Hematopoietic multipotent progenitor cell treated with erythropoietin and hydrocortisone succinate and interleukin-3 and kit ligand, for 17 days (in vitro differentiated cells): Measurements from ENCODE around the gene LGI2.

Source experiments
- DNase-seq: peaks from one replicate; pipeline ENCODE4 v3.0.0-alpha.2; 2015; ENCODE audit warnings: low spot score

The LGI2 gene

GRCh38 chr4:24966076-24966475, 64.7 kb downstream of the LGI2 start:
- no peak for DNase-seq

DNA sequence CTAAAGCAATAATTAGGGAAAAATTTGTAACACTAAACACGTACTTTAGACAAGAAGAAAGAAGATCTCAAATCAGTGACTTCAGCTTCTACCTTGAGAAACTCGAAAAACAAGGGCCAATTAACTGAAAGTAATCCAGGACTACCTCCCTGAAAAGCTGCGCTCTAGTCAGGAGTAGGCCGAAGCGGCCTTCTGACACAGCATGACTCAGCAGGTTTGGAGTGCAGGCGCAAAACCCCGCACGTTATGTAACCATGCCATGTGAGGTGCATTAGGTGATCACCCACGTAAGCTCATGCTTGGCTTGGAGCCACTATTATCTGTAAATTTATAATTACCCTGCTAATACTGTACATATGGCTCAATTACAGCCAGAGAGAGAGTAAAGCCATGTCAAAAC, 65.1 kb downstream of the LGI2 start:
- DNase-seq, result no peak

GRCh38 chr4:24963277-24963676, 67.5 kb downstream of the LGI2 start:
- no peak for DNase-seq

- no peak for DNase-seq
These were observed 72.9 kb downstream of the LGI2 start for GRCh38 chr4:24957886-24958285.

- DNase-seq, result no peak
These were observed 74.0 kb downstream of the LGI2 start for GRCh38 chr4:24956763-24957162.

DNA sequence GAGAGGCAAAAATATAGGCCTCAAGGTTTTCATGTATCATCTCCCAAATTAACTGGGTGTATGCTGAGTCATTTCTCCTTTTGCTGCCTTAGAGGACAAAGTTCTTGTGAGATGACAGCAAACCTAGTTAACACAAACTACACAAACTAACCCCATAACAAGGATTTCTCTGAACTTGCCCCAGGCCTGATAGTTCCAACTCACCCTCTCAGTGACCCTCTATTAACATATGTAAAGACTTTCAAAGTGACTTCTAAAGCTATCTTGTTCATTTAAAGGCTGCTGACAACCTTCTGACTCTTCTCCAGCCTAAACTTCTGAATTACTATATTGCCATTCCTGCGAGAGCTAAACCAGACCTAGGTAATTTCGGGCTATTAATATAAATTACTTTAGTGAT, 74.7 kb downstream of the LGI2 start:
- DNase-seq, result no peak

DNA sequence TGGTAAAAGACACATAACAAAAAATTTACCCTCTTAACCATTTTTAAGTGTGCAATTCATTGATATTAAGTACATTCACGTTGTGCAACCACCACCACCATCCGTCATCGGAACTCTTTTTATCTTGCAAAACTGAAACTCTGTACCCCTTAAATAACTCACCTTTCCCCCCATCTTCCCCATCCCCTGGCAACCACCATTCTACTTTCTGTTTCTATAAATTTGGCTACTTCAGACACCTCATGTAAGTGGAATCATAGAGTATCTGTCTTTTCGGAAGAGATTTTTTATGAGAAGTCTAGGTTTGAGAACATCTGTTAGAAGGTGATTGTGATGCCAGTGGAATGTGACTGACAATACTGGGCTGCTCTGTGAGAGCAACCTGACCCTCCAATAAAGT, 78.1 kb downstream of the LGI2 start:
- no peak for DNase-seq

- no peak for DNase-seq
These were observed 80.8 kb downstream of the LGI2 start for GRCh38 chr4:24949970-24950369.
